DMS53 treated with DMSO at 0.1 percent for 48 hours (cell line): Measurements from ENCODE around the gene ELAC2.

Experiments
- DNase-seq: peaks from one replicate; lab custom pipeline; 2025; ENCODE audit not compliant: unreplicated experiment; lab: John Stamatoyannopoulos, UW

Gene ELAC2, protein sequence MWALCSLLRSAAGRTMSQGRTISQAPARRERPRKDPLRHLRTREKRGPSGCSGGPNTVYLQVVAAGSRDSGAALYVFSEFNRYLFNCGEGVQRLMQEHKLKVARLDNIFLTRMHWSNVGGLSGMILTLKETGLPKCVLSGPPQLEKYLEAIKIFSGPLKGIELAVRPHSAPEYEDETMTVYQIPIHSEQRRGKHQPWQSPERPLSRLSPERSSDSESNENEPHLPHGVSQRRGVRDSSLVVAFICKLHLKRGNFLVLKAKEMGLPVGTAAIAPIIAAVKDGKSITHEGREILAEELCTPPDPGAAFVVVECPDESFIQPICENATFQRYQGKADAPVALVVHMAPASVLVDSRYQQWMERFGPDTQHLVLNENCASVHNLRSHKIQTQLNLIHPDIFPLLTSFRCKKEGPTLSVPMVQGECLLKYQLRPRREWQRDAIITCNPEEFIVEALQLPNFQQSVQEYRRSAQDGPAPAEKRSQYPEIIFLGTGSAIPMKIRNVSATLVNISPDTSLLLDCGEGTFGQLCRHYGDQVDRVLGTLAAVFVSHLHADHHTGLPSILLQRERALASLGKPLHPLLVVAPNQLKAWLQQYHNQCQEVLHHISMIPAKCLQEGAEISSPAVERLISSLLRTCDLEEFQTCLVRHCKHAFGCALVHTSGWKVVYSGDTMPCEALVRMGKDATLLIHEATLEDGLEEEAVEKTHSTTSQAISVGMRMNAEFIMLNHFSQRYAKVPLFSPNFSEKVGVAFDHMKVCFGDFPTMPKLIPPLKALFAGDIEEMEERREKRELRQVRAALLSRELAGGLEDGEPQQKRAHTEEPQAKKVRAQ

GRCh38 chr17:13017655-13018459 lies at the start of gene ELAC2:
Gene ELAC2, minus strand, starts transcription at chr17:13018027. Its CDS starts 80 bp downstream, at chr17:13017947.
- peak; percentile 79 for DNase-seq

DNA sequence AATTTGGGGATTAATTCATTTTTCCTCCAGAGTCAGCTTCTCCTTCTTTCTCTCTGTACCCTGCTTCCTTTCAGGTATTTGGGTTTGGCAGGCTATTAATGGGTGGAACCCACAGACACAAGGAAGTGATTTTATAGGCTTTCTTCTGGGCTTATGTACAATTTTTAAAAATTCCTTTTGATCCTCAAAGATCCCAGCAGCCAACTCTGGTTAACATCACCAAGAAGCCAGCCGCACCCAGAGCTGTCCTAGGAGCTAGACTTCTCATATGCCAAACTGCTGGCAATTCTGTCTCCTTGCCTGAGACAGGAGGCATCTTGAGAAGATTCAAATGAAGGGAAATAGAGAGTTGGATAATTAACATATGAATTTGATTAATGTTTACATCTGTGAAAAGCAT lies 47.2 kb upstream of the ELAC2 start:
- no peak for DNase-seq

DNA sequence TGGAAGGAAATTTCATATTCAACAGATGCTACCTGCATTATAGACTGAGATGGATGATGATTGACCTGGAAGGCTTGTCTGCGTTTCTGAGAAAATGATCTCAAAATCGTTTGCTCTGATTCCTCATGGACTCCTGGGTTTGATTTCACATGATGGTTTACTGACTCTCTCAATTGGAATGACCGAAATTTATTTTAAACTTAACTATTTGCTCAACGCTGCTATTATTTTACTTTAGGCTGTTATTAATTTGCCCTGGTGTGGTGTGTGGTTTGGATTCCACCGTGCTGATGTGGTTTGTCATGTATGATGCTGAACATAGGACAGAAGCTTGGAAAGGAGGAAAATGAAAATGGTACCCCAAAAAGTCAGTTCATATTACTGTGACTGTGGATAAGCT lies 37.3 kb upstream of the ELAC2 start:
- DNase-seq: no peak

GRCh38 chr17:13054666-13055065 lies 36.8 kb upstream of the ELAC2 start:
- no peak for DNase-seq

GRCh38 chr17:13051915-13052314 lies 34.1 kb upstream of the ELAC2 start:
- no peak for DNase-seq

- DNase-seq: no peak
Measured at GRCh38 chr17:13047011-13047606, 29.3 kb upstream of the ELAC2 start.

GRCh38 chr17:13046361-13046760 lies 28.5 kb upstream of the ELAC2 start:
- no peak for DNase-seq

- DNase-seq: no peak
Measured at GRCh38 chr17:13044572-13045065, 26.8 kb upstream of the ELAC2 start.

DNA sequence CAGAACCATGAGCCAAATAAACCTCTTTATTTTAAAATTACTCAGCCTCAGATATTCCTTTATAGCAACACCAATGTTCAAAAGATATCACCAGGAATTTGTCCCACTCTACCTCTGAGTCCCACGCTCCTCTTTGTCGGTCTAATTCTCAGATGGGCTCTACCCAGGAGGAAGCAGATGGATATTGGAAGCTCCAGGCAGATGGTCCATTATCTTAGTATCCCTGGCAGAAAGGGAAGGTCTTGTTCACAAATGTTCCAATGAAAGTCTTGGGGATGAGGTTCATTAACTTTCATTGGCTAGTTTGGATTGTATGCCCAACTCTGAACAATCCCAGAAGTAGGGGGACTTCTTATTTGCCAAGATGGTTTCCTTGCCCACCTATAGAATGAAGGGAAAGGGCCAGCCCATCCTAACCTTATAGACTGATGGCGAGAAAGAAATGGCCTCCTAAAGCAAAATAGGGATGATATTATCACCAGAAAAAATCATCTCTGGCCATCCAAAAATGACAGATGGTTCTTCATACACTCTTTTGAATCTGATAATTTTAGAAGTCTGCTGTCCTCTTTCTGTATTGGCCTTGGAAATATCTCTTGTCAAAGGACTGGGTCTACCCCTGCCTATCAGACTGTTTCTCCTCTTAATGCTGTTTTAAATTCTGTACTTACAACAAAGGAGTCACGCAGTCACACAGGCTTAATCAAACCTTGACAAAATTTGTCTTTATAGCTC lies 21.3 kb upstream of the ELAC2 start:
- no peak for DNase-seq

- no peak for DNase-seq
Measured at GRCh38 chr17:13036751-13037150, 18.9 kb upstream of the ELAC2 start.

GRCh38 chr17:13035420-13035819 lies 17.6 kb upstream of the ELAC2 start:
- no peak for DNase-seq

GRCh38 chr17:13031718-13032350 lies 14.0 kb upstream of the ELAC2 start:
- no peak for DNase-seq

- DNase-seq: no peak
Measured at GRCh38 chr17:13030459-13031300, 12.9 kb upstream of the ELAC2 start.

GRCh38 chr17:13030056-13030455 lies 12.2 kb upstream of the ELAC2 start:
- no peak for DNase-seq

GRCh38 chr17:13029340-13029739 lies 11.5 kb upstream of the ELAC2 start:
- no peak for DNase-seq

DNA sequence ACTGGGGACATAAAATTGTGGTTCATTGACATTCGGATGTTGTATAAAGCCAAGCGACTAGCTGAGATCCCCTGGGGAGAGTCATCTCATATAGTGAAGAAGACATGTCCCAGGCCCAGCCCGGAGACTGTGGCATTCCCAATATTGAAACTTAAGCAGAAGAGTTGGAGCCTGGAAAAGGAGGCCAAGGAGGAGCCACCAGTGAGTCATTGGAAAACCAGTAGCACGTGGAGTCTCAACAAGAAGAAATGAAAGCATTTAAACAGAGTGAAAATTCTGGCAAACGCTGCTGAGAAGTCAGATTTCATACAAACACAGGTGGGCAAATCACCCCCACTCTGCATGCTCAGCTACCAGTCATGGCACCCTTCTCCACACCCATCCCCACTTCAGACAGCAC lies 9.4 kb upstream of the ELAC2 start:
- DNase-seq: no peak

DNA sequence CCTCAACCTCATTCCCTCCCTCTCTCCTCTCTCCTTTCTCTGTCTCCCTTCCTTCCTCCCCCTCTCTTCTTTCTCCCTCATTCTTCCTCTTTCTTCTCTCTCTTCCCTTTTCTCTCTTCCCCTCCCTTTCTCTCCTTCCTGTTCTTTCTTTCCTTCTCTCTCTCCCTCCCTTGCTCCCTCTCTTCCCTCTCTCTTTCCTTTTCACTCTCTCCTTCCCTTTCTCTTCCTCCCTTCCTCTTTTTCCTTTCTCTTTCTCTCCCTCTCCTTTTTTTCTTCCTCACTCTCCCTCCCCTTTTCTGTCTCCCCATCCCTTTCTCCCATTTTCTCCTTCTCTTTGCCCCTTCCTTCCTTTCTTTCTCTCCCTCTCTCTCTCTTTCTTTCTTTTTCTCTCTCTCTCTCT lies 7.9 kb upstream of the ELAC2 start:
- DNase-seq: no peak

DNA sequence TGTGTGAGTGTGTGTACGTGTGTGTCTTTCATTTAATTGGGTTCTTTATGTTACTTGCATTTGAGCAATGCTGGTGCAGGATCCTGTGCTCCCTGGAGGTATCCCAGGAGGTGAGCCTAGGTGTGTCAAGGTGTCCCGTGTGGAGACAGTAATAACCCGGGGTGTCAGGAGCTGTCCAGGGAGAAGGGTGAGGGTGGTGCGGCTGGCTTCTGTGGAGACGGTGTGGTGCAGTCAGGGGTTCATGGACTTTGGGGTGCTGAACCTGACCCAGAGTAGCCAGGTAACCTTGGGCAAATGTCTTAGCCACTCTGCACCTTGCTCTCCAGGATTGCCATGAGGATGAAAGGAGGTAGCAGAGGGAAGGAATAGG lies 7.4 kb upstream of the ELAC2 start:
- no peak for DNase-seq
